ENCODE results near the gene EEF1B2. TPM values are rescaled to one million over a fixed set of nuclear protein-coding genes. Genes with fewer than 3 reads are reported as not detected.

EEF1B2 gene
- total and polyA plus RNA-seq, 2 donors from 2014 or later = 444 to 529 TPM

GRCh38 chr2:206125901-206126300 lies 33.8 kb upstream of the EEF1B2 start:
- peaks cover 7 to 49% (median 18%) of the 10 kb centered on the region in 3 donors for H3K36me3 ChIP-seq (ENCODE audit: control insufficient read depth in 2 of 3, insufficient read depth in 3 of 3, low read length in 3 of 3)
- no peak for DNase-seq
- intact Hi-C loops (cut with DNase I) = no loop called here
- no peak overlapping the region for H3K4me3 ChIP-seq (ENCODE audit: low read length in 3 of 3)
- no peaks in the 10 kb centered on the region for H3K4me1 ChIP-seq (ENCODE audit: control insufficient read depth in 2 of 3, insufficient read depth in 2 of 3, low read depth in 1 of 3, low read length in 3 of 3)
- TF ChIP-seq CTCF (IDR thresholded peaks at IDR 0.05; ENCODE audit: borderline replicate concordance, extremely low read depth, insufficient read depth) = no peak
- no peaks in the 10 kb centered on the region for H3K27me3 ChIP-seq (ENCODE audit: control insufficient read depth, insufficient read depth, low read length)
- FAIRE-seq = peak; percentile 38
- H3K27ac ChIP-seq (ENCODE audit: low read depth in 2 of 2, low read length in 2 of 2) = no peak overlapping the region
- peaks cover 0 to under 1% (median 0%) of the 10 kb centered on the region in 3 donors for H3K9me3 ChIP-seq (ENCODE audit: control insufficient read depth in 2 of 3, insufficient read depth in 1 of 3, low read length in 3 of 3)
- no peak overlapping the region for H3K9ac ChIP-seq (ENCODE audit: low read length in 3 of 3)

GRCh38 chr2:206127656-206128055 lies 32.0 kb upstream of the EEF1B2 start:
- TF ChIP-seq CTCF (IDR thresholded peaks at IDR 0.05; ENCODE audit: borderline replicate concordance, extremely low read depth, insufficient read depth) = no peak
- intact Hi-C loops (cut with DNase I) = no loop called here
- Histone ChIP-seq H3K36me3 (ENCODE audit: control insufficient read depth in 2 of 3, insufficient read depth in 3 of 3, low read length in 3 of 3) (peaks cover 4 to 42% (median 14%) of the 10 kb centered on the region in 3 donors), H3K4me1 (ENCODE audit: control insufficient read depth in 2 of 3, insufficient read depth in 2 of 3, low read depth in 1 of 3, low read length in 3 of 3) (no peaks in the 10 kb centered on the region), H3K4me3 (ENCODE audit: low read length in 3 of 3) (no peak overlapping the region), H3K9me3 (ENCODE audit: control insufficient read depth in 2 of 3, insufficient read depth in 1 of 3, low read length in 3 of 3) (no peaks in the 10 kb centered on the region), H3K27me3 (ENCODE audit: control insufficient read depth, insufficient read depth, low read length) (no peaks in the 10 kb centered on the region), H3K9ac (ENCODE audit: low read length in 3 of 3) (no peak overlapping the region), H3K27ac (ENCODE audit: low read depth in 2 of 2, low read length in 2 of 2) (no peak overlapping the region)
- FAIRE-seq = no peak
- no peak for DNase-seq

- FAIRE-seq = no peak
- intact Hi-C loops (cut with DNase I) = no loop called here
Observed at GRCh38 chr2:206143451-206143850, 16.2 kb upstream of the EEF1B2 start.

More at GRCh38 chr2:206143451-206143850, 16.2 kb upstream of the EEF1B2 start:
- no peak for TF ChIP-seq CTCF (IDR thresholded peaks at IDR 0.05; ENCODE audit: borderline replicate concordance, extremely low read depth, insufficient read depth)
- Histone ChIP-seq H3K27ac (ENCODE audit: low read depth in 2 of 2, low read length in 2 of 2) (no peak overlapping the region), H3K9ac (ENCODE audit: low read length in 3 of 3) (no peak overlapping the region), H3K27me3 (ENCODE audit: control insufficient read depth, insufficient read depth, low read length) (no peaks in the 10 kb centered on the region), H3K36me3 (ENCODE audit: control insufficient read depth in 2 of 3, insufficient read depth in 3 of 3, low read length in 3 of 3) (peaks cover 6 to 62% (median 33%) of the 10 kb centered on the region in 3 donors), H3K9me3 (ENCODE audit: control insufficient read depth in 2 of 3, insufficient read depth in 1 of 3, low read length in 3 of 3) (no peaks in the 10 kb centered on the region), H3K4me3 (ENCODE audit: low read length in 3 of 3) (no peak overlapping the region), H3K4me1 (ENCODE audit: control insufficient read depth in 2 of 3, insufficient read depth in 2 of 3, low read depth in 1 of 3, low read length in 3 of 3) (no peaks in the 10 kb centered on the region)
- no peak for DNase-seq
